Measurements from ENCODE around the gene TBX18.

DNA sequence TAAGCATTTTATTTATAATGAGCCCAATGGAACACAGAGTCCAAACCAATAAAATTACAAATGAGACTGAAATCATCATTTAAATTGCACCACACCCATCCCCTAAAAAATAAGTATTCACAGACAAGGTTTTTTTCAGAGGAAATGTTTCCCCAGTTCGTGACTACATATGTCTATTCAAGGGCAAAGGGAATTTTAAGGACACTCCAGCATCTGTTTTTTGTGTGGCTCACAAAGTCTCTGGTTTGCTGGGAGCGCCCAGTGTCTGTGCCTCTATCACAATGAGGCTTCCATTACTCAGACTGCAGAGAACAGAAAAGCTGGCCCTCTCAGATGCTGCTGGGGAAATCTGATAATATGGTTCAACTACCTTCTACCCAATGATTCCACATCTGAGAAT, 16.0 kb downstream of the TBX18 start:
- TF ChIP-seq CTCF (IDR thresholded peaks at IDR 0.05) = no peak
- TF ChIP-seq POLR2A (IDR thresholded peaks at IDR 0.05) = no peak
